Activated CD8-positive, alpha-beta T cell treated with anti-CD3 and anti-CD28 coated beads for 36 hours (primary cell): ENCODE measurements around the gene SF3A2. TPM values are rescaled to one million over a fixed set of nuclear protein-coding genes. Genes with fewer than 3 reads are reported as not detected.

Experiments used
- ATAC-seq: fragments of 200-7000 bp; cut with Tn5 transposase; one replicate; pipeline ENCODE4 v1.10.0; 2021; ENCODE audit warnings: mild to moderate bottlenecking, moderate library complexity
- CTCF ChIA-PET: fragments of 350-600 bp; sonication (Branson Sonifier 250); formaldehyde crosslinking; loops from one replicate; lab custom pipeline; 2021; ENCODE audit warnings: antibody characterized with exemption; lab: Charles Lee
- POLR2A ChIA-PET: fragments of 350-600 bp; sonication (Branson Sonifier 250); formaldehyde crosslinking; loops from one replicate; lab custom pipeline; 2021; ENCODE audit warnings: antibody characterized with exemption; lab: Charles Lee
- DNase-seq: peaks from one replicate; pipeline ENCODE4 v3.0.0-alpha.2; 2020
- H3K27ac Mint-ChIP-seq: one replicate; pipeline ENCODE4 v1.8.0; 2021; ENCODE audit warnings: mild to moderate bottlenecking, mixed read lengths
- H3K27me3 Mint-ChIP-seq: one replicate; pipeline ENCODE4 v1.8.0; 2021; ENCODE audit warnings: mixed read lengths
- H3K36me3 Mint-ChIP-seq: one replicate; pipeline ENCODE4 v1.8.0; 2021; ENCODE audit warnings: low read depth, mixed read lengths
- H3K4me1 Mint-ChIP-seq: one replicate; pipeline ENCODE4 v1.8.0; 2021; ENCODE audit warnings: low read depth, mixed read lengths
- H3K4me3 Mint-ChIP-seq: one replicate; pipeline ENCODE4 v1.8.0; 2021; ENCODE audit warnings: mild to moderate bottlenecking, moderate library complexity, mixed read lengths
- H3K9me3 Mint-ChIP-seq: one replicate; pipeline ENCODE4 v1.8.0; 2021; ENCODE audit warnings: mixed read lengths
- intact Hi-C: fragments of 100-400 bp; cut with micrococcal nuclease; formaldehyde crosslinking; loops from one replicate; pipeline ENCODE4 v1.10.0; 2022
- total RNA-seq, 2 experiments: library from RNA; stranded (reverse); gene quantifications; one replicate each; pipeline ENCODE4 v1.2.3, GENCODE V29; 2021
- TF ChIP-seq, protein P1 (sequence below): fragments of 200-600 bp; IDR thresholded peaks from one replicate; pipeline ENCODE4 v1.8.0; 2022; ENCODE audit warnings: antibody characterized with exemption, mild to moderate bottlenecking

SF3A2 gene
- total RNA-seq, 2 experiments from 2014 or later: 157 to 163 TPM

DNA sequence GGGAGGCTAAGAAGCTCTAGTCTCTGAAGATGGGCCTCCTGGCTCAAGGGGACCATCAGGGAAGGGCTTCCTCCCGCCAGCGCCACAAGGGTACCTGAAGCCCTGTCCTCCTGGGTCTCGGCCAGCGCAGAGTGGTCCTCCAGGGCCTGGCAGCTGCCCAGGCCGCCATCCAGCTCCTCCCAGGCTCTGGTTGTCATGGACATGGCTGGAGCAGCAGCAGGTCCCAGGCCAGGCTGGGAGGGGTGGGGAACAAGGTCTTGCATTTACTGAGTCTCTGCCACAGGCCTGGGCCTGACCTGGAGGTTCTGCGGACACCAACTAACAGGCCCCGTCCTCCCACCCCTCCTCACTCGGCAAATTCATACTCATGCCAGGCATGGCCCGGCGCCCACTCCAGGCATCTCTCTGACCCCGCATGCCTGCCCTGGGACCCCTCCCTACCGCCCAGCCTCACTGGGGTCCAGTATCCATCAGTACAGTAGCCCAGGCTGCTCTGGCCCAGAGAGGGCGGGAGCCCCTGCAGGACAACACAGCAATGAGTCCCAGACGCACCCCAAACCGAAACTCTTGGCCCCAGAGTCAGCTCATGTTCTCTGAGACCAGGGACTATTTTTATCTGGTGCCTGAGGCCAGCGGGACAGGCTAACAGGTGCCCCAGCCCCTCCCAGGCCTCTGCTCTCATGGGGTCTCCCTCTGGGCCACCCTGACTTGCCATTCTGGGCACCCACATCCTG lies 18.7 kb downstream of the SF3A2 start:
- ATAC-seq (no peak), DNase-seq (no peak)
- Mint-ChIP-seq H3K9me3 (no peaks in the 10 kb centered on the region), H3K36me3 (no peaks in the 10 kb centered on the region), H3K27ac (no peak overlapping the region), H3K27me3 (peaks cover 2% of the 10 kb centered on the region), H3K4me1 (peaks cover 27% of the 10 kb centered on the region), H3K4me3 (no peak overlapping the region)
- intact Hi-C loops: no loop called here
- ChIA-PET CTCF (interaction anchor here (2.1 kb wide), 1 partner anchor 15 kb away, joined by 5 read pairs; no protein-coding TSS in a partner anchor), POLR2A (interaction anchor here (1.4 to 15.0 kb wide), 5 partner anchors 13 to 39 kb away, joined by 3 to 202 read pairs (median 5); partner anchors contain the start of genes PLEKHJ1 and SF3A2)
- TF ChIP-seq, protein P1, sequence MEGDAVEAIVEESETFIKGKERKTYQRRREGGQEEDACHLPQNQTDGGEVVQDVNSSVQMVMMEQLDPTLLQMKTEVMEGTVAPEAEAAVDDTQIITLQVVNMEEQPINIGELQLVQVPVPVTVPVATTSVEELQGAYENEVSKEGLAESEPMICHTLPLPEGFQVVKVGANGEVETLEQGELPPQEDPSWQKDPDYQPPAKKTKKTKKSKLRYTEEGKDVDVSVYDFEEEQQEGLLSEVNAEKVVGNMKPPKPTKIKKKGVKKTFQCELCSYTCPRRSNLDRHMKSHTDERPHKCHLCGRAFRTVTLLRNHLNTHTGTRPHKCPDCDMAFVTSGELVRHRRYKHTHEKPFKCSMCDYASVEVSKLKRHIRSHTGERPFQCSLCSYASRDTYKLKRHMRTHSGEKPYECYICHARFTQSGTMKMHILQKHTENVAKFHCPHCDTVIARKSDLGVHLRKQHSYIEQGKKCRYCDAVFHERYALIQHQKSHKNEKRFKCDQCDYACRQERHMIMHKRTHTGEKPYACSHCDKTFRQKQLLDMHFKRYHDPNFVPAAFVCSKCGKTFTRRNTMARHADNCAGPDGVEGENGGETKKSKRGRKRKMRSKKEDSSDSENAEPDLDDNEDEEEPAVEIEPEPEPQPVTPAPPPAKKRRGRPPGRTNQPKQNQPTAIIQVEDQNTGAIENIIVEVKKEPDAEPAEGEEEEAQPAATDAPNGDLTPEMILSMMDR: no peak

DNA sequence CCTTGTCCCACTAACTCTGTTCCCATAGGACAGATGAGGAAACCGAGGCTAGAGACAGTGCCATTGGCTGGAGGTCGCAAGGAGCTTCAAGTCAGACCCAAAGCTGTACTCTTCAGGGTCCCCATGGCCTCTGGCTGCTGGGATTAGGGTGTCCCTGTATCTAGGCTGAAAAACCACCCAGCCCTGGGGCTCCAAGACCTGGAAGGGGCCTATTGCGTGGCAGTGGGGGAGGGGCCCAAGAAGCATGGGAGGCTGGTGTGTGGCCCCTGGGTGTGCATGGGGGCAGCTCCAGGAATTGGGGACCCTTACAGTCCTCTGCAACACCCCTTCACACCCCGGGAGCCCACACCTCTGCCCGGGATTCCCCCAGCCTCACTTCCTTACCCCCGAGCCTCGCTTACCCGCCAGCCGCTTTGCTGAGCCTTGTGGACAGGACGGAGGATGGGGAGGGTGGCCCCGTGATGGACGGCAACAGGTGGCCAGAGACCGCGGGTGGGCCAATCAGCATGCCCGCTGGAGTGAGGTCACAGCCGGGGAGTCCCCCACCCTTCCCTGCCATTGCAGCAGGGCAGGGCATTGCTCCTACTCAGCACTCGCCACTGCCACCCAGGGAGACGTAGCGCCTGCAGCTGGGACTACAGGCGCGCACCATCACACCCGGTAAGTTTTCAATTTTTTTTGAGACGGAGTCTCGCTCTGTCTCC lies 19.5 kb downstream of the SF3A2 start, which contains the start of gene JSRP1:
Gene JSRP1, minus strand, starts transcription at position 436 of the 704 bp plus-strand sequence. CDS start 1,103 bp downstream, outside the sequence.
- ATAC-seq: no peak
- Mint-ChIP-seq H3K27ac (peak within 1 kb of the TSS; percentile 71), H3K4me1 (peaks cover 28% of the 10 kb centered on the region), H3K4me3 (no peak within 1 kb of the TSS), H3K36me3 (no peaks in the 10 kb centered on the region), H3K9me3 (no peaks in the 10 kb centered on the region), H3K27me3 (peaks cover 2% of the 10 kb centered on the region)
- TF ChIP-seq, protein P1: no peak
- intact Hi-C loops: no loop called here
- no peak for DNase-seq
- ChIA-PET POLR2A (interaction anchor here (1.4 to 15.0 kb wide), 5 partner anchors 14 to 40 kb away, joined by 3 to 202 read pairs (median 5); partner anchors contain the start of genes PLEKHJ1 and SF3A2), CTCF (no interaction called here)

DNA sequence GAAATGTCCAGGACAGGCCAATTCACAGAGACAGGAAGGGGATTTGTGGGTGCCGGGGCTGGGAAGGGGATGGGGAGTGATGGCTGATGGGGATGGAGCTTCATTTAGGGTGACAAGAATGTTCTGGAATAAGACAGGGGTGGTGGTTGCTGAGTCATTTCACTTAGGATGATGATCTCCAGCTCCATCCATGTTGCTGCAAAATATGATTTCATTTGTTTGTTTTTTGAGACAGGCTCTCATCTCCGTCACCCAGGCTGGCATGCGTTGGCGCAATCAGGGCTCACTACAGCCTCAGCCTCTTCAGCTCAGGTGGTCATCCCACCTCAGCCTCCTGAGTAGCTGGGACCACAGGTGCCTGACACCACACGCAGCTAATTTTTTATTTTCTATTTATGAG lies 22.7 kb downstream of the SF3A2 start:
- Mint-ChIP-seq H3K4me3 (no peak overlapping the region), H3K9me3 (no peaks in the 10 kb centered on the region), H3K27ac (peak overlapping the region; percentile 70), H3K36me3 (no peaks in the 10 kb centered on the region), H3K4me1 (peaks cover 25% of the 10 kb centered on the region), H3K27me3 (no peaks in the 10 kb centered on the region)
- no peak for DNase-seq
- no peak for ATAC-seq
- TF ChIP-seq, protein P1: no peak
- POLR2A ChIA-PET: interaction anchor here (1.7 to 15.0 kb wide), 4 partner anchors 13 to 29 kb away, joined by 4 to 202 read pairs (median 39); partner anchors contain the start of gene SF3A2
- CTCF ChIA-PET: interaction anchor here (0.9 to 5.0 kb wide), 7 partner anchors 11 to 133 kb away, joined by 3 to 38 read pairs (median 5); partner anchors contain the start of gene PLEKHJ1
- intact Hi-C loops: no loop called here

DNA sequence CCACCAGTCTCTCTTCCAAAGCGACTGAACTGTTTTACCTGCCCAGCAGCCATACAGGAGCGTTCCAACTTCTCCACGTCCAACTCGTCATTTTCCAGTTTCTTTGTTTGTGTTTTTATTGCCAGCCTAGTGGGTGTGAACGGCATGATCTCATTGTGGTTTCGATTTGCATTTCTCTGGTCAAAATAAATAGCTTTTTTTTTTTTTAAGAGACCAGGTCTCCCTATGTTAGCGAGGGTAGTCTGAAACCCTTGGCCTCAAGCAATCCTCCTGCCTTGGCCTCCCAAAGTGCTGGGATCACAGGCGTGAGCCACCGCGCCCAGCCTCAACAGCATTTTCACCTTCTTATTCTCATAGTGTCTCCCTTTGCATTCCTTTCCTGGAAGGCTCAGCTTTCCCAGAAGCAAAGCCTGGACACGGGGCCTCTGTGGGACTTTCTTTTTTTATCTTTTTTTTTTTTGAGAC lies 23.7 kb downstream of the SF3A2 start:
- no peak for ATAC-seq
- intact Hi-C loops: no loop called here

More for the DNA sequence above, 23.7 kb downstream of the SF3A2 start:
- no peak overlapping the region for H3K4me3 Mint-ChIP-seq
- no peaks in the 10 kb centered on the region for H3K36me3 Mint-ChIP-seq
- POLR2A ChIA-PET: interaction anchor here (1.3 to 15.0 kb wide), 4 partner anchors 10 to 25 kb away, joined by 5 to 202 read pairs (median 41); partner anchors contain the start of genes AMH and SF3A2
- H3K27ac Mint-ChIP-seq: peak overlapping the region; percentile 70
- TF ChIP-seq, protein P1: no peak
- H3K4me1 Mint-ChIP-seq: peaks cover 25% of the 10 kb centered on the region
- no peak for DNase-seq
- no peaks in the 10 kb centered on the region for H3K27me3 Mint-ChIP-seq
- H3K9me3 Mint-ChIP-seq: no peaks in the 10 kb centered on the region
- CTCF ChIA-PET: interaction anchor here (0.6 to 5.0 kb wide), 8 partner anchors 11 to 108 kb away, joined by 3 to 38 read pairs (median 6); partner anchors contain the start of genes AMH and AP3D1
